NOMO-1 treated with DMSO at 0.1 percent for 48 hours (cell line): ENCODE data around the gene ZNF648.
"Not testable (repeated sequence)": the region's sequence is repeated elsewhere in the genome, so short reads cannot be mapped to it uniquely, and the experiment has no call there.

Experiments
- DNase-seq: peaks from one replicate; lab custom pipeline; 2025; ENCODE audit not compliant: unreplicated experiment; lab: John Stamatoyannopoulos, UW

Gene ZNF648, protein sequence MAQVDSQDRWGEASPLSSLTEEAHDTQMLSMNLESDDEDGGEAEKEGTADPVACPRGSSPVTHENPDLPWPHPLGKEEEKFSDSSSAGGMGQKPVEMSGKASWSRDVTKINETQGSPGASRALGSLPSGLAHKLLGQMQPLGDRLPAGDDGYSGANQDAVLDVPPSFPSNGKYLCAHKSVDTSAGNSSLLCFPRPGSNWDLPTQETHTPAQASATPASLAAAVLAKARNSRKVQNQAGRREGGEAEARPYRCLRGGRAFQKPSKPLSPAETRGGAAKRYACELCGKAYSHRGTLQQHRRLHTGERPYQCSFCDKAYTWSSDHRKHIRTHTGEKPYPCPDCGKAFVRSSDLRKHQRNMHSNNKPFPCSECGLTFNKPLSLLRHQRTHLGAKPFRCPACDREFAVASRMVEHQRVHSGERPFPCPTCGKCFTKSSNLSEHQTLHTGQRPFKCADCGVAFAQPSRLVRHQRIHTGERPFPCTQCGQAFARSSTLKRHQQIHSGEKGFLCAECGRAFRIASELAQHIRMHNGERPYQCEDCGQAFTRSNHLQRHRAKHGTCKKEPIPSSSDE

DNA sequence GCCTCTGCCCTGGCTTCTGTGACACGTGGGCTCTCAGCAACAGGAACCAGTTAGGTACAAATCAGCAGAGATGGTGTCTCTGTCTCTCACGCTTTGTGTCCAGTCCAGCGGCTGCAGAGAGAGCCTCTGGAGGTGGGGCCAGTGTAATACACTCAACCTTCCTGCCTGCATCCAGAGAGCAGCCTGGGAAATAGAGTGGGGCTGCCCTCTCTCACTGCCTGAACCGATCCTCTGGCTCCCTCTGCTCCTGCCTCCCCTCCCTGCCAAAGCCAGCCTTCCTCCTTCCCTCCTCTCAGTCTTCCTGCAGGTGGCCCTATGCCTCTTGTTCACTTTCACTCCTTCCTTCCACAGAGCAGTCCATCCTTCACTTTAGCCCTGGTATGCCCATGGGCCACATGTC, at the start of gene ZNF648:
Gene ZNF648, minus strand, starts transcription at position 119 of the 400 bp plus-strand sequence. CDS start 3,702 bp downstream, outside the sequence.
- no peak for DNase-seq

DNA sequence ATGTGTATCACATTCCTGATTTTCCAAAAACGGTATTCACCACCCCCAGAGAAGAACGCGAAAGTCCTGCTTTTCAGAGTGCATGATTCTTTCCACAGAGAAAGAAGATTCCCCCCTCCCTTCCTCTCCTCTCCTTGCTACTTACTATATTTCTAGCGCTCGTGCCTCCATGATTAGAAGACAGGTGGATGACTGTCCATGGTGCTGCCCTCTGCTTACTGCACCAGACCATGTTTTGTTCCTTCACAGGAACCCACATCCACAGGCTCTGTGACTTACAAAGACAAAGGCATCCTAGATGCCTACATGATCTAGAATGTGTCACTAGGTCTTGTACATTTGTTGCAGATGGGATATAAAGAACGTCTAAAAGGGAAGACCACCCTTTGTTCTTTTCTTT, 49.1 kb upstream of the ZNF648 start:
- DNase-seq: no peak

DNA sequence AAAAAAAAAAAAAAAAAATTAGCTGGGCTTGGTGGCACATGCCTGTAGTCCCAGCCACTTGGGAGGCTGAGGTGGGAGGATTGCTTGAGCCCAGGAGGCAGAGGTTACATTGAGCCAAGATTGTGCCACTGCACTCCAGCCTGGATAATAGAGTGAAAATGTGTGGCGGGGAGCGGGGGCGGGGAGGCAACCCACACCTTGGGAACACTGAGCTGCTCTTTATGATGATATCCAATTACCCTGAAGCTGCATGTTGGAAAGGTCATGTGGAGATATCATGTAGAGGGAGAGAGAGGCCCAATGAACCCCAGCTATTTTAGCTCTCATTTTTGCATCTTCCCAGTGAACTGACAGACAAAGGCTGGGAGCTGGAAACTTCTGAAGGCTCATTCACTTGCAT, 48.3 kb upstream of the ZNF648 start:
- DNase-seq: no peak

DNA sequence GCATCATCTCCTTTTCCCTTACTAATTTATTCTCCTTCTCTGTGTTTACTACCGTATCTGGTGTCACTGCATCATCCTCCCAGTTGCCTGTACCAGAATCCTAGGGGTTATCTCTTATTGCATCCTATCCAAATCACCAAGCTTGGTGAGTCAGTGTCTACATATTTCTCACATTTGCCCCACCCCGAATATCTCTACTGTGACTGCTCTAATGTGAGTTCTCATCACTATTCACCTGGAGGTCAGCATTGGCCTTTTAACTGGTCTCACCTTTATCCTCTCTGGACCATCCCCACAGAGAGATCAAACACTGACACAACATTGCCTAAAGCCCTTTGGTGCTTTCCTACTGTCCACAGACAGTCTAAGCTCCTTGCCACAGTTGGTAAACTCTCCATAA, 45.7 kb upstream of the ZNF648 start:
- DNase-seq: no peak

DNA sequence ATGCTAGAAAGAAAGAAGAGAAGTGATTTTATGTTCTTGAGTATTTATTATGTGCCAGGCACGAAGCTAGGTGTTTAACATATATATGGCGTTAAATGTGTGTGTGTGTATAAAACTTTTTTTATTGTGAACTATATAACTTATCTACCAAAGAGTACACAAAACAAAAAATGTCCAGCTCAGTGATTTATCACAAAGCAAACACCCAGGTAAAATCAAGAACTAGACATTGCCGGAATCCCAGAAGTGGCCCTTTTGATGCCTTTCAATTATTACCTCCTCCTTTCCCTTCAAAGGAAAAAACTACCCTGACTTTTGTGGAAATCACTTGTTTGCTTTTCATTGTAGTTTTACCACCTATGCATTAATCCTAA, 40.5 kb upstream of the ZNF648 start:
- DNase-seq: no peak

DNA sequence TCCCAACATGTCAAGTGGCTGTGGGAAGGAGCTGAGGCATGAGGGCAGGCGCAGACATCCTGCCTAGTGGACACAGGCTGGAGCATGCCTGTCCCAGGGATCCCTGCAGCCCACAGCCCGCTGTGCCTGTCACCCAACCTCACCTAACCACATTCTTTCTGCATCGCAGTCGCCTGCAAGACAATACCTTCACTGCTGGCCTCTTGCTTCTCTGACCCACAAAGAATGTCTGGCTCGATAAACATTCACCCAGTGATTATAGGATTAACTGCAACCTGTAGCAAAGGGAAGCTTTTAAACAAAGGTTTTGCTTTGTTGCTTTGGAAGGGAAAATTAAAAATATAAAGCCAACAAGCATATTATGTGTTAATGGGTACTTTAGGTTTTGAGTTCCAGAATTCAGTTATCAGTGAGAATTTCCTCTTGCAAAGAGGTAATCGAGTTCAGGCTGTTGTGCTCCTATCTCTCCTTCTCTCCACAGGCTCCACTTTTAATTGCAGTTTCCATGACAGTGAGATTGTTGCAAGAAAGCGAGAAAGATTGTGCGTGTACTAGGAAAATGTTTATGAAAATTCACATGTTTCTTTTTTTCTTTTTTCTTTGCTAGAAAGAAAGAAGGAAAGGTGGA, 40.0 kb upstream of the ZNF648 start:
- no peak for DNase-seq

DNA sequence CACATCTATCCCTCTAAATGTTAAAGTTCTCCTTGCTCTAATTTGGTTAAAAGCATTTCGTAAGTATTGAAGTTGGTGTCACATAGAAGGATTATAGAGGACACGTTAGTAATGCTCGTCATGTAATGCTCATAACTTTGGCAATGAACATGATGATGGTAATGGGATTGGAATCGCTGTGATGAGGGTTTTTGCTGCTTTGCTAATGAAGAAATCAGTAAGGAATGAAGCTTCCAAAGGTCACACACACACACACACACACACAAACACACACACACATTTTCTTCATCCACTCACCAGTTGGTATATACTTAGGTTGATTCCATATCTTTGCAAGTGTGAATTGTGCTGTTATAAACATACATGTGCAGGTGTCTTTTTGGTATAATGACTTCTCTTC, 36.8 kb upstream of the ZNF648 start:
- DNase-seq: no peak

DNA sequence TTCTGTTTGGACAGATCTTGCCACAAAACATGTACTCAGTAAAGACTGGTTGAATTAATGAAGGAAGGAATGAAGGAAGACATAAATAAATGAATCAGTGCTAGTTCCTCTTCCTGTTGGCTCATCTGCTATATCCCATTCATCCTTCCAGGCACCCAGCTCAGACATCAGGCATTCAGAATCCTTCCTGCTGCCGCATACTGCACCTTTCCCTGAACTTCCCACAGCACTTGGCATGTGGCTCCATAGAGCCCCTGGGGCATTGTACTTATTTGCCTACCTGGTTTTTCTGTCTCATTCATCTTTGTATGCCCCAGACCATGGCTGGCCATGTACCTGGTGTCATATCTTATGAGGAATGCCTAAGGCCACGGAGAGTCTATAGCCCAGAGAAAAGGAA, 34.4 kb upstream of the ZNF648 start:
- no peak for DNase-seq

DNA sequence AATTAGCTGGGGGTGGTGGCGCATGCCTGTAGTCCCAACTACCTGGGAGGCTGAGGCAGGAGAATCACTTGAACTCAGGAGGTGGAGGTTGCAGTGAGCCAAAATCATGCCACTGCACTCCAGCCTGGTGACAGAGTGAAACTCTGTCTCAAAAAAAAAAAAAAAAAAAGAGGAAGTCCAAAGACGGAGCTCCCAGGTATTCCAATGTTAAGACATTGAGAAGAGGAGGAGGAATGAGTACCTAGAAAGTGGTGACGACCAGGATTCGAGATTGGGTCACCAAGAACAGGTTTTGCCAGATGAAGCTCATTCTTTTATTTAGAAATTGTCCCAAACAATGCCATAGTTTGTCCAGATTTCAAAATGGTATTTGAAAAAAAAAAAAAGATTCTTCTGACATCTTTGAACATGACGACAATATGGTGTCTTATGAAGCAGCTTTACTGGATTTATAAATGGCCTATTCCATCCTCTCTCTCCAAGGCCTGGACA, 33.0 kb upstream of the ZNF648 start:
- DNase-seq: not testable (repeated sequence)

DNA sequence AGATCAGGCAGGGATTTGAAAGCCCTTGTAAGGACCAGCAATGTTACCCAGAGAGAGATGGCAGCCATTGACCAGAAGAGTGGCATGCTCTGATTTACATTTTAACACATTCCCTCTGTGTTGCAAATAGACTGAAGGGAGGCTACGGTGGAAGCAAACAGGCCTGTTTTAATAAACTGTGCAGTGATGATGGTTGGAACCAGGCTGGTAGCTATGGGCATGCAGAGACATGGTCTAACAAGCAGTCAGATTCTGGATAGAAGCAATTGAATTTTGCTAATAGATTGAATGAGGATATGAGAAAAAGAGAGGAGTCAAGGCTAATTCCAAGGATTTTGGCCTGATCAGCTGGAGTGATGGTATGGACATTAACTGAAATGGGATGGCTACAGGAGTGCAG, 32.3 kb upstream of the ZNF648 start:
- no peak for DNase-seq

DNA sequence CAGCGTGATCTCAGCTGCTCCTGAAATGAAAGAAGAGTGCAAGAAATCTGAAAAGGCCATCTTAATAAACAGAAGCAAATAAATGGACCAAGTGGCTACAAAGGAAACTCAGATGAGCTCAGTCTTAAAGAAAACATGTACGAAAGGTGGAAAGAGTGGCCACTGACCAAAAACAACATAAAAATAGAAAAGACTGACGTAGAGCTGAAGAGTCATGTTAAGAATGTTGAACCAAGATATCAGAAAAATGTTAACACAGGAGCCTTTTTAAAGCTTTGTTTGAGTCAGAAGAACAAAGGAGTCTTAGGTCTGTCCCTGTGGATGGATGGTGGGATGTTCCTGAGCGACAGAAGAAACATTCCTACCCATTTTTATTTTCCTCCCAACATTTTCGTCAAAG, 30.8 kb upstream of the ZNF648 start:
- DNase-seq: no peak

DNA sequence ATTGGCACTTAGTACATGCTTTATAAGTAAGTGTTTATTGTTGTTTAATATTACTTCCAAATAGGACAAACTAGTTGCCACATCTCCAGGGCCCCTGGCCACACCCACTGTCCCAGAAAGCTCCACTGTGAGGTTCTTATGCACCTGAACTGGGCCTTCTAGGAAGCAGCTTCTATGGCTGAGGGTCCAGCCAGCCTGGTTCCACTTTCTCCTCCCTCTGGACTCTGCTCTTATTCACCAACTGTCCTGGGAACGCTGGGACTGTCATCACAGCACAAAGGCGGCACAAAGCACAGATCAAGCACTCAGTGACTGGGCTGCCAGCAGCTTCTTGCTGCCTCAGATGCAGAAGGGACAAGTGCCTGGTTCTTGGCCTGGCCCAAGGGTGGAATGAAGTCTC, 29.6 kb upstream of the ZNF648 start:
- DNase-seq: no peak

DNA sequence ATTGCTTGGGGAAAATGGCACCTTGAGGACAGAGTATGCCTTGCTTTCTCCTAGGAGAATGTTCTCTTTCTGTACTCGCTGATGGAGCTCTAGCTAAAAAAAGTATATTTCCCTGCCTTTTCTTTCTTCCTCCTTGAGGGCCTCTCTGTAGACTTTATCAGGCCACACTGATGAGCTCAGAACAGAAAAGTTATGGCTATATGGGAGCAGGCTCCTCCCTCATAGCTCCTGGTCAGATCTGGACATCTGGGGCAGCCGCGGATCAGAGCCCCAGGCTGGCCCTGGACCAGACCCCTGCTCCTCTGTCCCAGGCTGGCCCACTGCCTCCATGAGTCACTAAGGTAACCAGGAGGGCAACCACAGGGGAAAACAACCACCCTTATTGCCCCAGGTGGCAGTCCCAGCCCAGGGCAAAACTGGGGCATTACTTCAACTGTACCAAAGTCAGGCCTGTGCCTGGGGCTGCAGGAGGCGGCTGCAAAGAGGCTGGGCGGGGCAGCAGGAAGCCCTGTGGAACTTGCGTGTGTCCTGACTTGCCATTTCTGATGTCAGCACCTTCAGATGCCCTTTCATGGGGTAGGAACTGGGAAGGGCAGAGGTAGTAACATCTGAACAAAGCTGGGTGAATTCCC, 26.3 kb upstream of the ZNF648 start:
- no peak for DNase-seq

DNA sequence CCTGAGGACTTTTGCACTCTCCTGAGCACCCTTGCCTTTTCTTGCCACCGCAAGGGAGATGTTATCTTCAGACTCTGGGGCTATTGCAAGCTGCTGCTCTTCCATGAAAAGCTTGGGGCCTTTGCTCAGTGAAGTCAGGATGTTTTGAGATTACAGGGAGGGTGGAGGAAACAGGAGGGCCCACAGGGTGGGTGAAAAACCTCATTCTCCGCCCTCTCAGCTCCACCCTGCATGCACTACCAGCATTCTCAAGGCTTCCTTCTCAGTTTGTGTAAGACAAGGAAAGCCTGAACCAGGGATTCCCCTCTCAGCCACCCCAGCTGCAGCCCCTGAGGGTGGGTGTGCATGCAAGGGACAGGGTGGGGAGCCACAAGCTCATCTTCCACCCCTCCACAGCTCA, 25.8 kb upstream of the ZNF648 start:
- DNase-seq: no peak

DNA sequence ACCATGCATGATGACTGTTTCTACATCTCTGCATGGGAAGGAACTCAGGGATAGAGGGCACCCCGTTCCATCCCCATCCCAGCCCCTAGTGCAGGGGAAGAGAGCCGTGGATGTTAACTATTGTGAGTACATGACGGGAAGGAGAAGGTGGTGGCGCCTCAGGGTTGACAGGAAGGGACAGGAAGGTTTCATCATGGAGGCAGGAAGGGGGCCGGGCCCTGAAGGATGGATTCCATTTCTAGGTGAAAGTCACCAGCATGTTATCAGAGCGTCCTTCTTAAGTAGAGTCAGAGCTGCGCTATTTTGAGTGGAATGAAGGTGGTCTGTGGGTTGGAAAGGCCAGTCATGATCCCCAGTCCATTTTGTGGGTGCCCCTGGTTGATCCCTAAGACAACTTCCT, 25.1 kb upstream of the ZNF648 start:
- no peak for DNase-seq

DNA sequence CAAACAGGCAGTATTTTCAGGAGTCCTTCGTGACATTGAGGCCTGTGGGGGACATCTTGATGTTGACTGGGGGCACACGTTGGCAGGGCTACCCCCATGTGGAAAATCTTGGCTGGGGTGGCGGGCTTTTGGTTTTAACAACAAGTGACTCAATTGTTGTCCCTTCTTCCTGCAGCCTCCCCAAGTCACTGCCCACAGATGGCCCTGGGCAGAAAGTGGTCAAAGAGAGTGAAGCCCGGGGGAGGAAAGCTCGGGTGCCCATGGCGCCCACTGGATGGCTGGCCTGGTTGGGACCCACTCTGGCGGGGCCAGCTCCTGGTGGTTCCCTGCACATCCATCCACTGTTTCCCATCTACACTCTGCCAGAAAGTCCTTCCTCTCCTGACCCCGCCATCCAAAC, 24.6 kb upstream of the ZNF648 start:
- DNase-seq: no peak

DNA sequence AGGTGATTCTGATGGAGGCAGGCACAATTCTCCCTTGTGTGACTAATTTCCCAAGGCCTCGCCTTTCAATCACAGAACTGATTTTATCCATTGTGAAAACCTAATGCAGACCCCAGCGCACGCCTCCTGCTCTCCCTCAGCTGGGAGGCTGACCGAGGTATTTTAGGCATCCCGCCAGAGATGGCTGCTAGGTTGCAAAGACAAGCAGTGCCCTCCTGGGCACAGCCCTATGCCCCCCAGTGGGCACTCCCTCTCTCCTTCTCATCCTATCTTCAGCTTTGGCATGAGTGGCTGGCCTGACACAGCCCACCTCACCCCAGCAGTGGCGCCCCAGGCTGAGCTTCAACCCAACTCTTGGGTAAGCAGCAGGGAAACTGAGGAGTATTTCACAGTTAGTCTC, 24.2 kb upstream of the ZNF648 start:
- no peak for DNase-seq

DNA sequence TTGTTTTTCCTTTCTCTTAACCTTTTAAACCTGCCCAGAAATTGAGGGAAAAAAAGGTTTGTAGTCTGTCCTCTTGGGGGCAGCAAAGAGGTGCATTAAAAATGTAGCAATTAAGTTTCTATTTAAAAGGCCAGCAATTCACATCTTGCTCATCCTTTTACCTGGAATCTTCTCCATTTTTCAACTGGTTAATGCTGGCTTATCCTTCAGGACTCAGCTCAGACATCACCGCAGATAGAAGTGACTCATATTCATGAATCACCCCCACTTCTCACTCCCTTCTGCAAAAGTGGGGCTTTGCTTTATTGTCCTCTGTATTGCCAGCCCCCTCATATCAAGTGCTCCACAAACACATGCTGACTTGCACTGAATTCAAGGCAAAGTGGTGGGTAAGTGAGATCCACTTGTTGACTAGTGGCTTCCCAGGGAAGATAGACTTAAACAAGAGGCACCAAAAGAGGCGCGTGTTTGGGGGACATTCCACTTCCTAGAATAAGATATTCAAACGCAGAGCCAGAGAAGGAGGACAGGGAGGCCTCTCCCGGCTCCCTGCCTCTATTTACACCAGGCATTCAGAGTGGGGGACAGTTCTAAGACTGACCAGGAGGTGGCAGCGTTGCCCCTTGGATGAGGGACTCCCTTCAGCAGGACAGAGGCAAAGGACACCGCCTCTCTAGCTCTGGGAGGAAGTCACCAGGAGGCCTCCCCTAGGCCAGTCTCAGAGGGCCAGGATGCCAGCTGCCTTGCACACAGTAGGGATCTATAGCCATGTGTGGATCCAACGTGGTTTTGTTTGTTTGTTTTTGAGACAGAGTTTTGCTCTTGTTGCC, 23.2 kb upstream of the ZNF648 start:
- DNase-seq: peak; percentile 74

DNA sequence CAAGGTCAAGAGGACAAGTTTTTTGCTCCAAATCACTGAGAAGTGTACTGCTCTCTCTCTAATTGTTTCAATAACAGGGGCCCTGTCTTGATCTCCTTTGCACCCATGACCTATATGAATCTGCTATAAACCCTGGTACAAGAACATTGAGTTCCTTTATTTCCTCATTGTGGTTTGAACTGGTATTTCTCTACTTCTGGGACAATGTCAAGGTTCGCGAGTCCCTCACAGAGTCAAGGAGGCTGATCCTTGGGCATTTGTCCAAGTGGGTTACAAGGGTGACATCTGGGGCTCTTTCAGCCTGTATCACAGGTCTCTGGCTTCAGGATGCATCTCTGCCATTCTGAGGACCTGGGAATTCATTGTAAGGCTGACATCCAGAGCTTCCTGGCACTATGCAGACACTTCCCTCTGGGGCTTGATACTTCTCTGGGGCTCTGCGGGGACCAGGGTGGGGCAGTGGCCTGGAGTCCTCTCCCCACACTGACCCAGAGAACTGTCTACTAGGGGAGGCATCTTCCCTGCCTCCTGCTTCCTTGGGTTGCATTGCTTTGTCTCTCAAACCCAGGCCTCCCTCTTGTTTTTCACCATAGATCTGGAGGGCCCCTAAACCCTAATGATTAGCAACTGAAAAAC, 22.5 kb upstream of the ZNF648 start:
- no peak for DNase-seq

DNA sequence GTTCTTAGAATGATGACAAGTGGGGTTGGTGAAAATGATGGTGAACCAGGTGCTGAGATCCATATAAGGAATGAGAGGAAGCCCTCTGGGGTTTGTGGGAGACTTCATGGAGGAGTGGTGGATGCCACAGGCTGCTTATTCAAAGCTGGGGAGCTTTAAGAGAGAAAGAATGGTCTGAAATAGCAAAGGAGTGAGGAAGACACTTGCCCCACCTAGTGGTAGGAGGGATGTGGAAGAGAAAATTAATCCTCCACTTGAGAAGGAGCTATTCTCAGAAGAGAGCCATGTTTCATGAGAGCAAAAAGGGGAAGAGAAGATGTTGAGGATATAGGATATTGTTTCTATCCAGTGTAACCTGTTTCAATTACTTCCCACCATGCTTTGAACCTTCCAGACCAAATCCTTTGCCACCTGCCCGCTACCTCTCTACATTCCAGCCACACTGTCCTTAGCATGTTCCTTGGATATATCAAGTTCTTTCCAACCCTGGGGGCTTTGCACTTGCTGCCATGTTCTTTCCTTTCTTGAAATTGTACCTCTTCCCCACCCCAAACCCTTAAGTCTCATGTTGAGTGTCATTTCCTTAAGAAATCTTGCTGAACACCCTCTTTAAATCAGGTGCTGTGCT, 19.6 kb upstream of the ZNF648 start:
- peak; percentile 74 for DNase-seq
